HepG2 (cell line): ENCODE results near the gene FAM83D.

Source experiments
- CTCF ChIP-seq: sonication (generic); formaldehyde crosslinking; IDR thresholded peaks from 2 replicates; pipeline ENCODE4 v1.5.0; 2020; ENCODE audit warnings: mild to moderate bottlenecking, missing genetic modification reagents, moderate library complexity
- KIAA2018 ChIP-seq: sonication (generic); formaldehyde crosslinking; IDR thresholded peaks from 2 replicates; pipeline ENCODE4 v1.5.0; 2020; ENCODE audit warnings: mild to moderate bottlenecking, missing genetic modification reagents, borderline replicate concordance
- ZFX ChIP-seq: sonication (generic); formaldehyde crosslinking; IDR thresholded peaks from 2 replicates; pipeline ENCODE4 v1.4.0; 2020; ENCODE audit warnings: mild to moderate bottlenecking, low read depth, missing genetic modification reagents, moderate library complexity

DNA sequence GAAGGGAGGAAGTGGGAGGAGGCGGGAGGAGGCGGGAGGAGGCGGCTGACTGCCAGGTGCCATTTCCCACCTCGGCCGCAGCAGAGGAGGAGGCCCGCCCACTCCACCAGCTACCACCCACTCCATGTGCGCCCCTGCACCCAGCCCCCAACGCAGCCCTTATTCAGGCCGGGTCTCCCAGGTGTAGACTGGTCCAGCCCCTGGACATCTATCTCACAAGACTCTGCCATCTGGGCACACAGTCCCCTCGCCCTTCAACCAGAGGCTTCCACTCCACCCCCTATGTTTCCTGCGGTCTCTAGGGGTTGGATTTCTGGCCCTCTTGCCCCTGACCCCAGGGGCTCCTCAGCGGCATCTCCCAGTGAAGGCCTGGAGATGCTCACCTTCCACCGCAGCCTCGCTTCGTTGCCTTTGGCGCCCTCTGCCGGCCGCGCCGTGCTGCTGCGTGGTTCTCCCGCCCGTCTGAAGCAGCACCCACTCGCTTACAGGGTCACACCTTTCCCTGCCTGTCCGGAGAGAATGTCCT, 32.6 kb upstream of the FAM83D start:
- peak; percentile 50 for TF ChIP-seq ZFX (CRISPR knock-in tag)
- TF ChIP-seq KIAA2018 (CRISPR knock-in tag), result no peak
- peak; percentile 96 for TF ChIP-seq CTCF (CRISPR knock-in tag)
